HT1080 (cell line): Measurements from ENCODE around the gene KLF7. TPM values are rescaled to one million over a fixed set of nuclear protein-coding genes. Genes with fewer than 3 reads are reported as not detected.
A peak's percentile ranks its signal among the peaks of the same experiment; 100 is the strongest.

Experiments used
- DNase-seq: peaks from one replicate; pipeline ENCODE4 v3.0.0-alpha.2; 2015; ENCODE audit warnings: low read depth
- total RNA-seq: library from RNA; depleted of rRNA; stranded (reverse); fragments of >200 nt; shearing (Covaris generic); gene quantifications from 2 replicates; pipeline ENCODE4 v1.2.3, GENCODE V29; 2014

The KLF7 gene
- total RNA-seq, 1 experiment from 2014 or later: 28.9 TPM

GRCh38 chr2:207129821-207130220, 35.9 kb downstream of the KLF7 start:
- no peak for DNase-seq

- no peak for DNase-seq
These were observed 36.9 kb downstream of the KLF7 start for GRCh38 chr2:207128867-207129266.

- peak; percentile 63 for DNase-seq
These were observed 38.9 kb downstream of the KLF7 start for GRCh38 chr2:207126724-207127308.

- DNase-seq: no peak
These were observed 41.9 kb downstream of the KLF7 start for GRCh38 chr2:207123776-207124391.

- no peak for DNase-seq
These were observed 42.4 kb downstream of the KLF7 start for GRCh38 chr2:207123335-207123744.

GRCh38 chr2:207122651-207123334, 43.0 kb downstream of the KLF7 start:
- no peak for DNase-seq

GRCh38 chr2:207121784-207122183, 44.0 kb downstream of the KLF7 start:
- DNase-seq: peak; percentile 89

- DNase-seq: no peak
These were observed 46.7 kb downstream of the KLF7 start for GRCh38 chr2:207119048-207119447.

- DNase-seq: no peak
These were observed 48.1 kb downstream of the KLF7 start for GRCh38 chr2:207117668-207118067.

GRCh38 chr2:207115715-207116364, 49.9 kb downstream of the KLF7 start:
- no peak for DNase-seq

- no peak for DNase-seq
These were observed 52.3 kb downstream of the KLF7 start for GRCh38 chr2:207113414-207113813.

GRCh38 chr2:207112785-207113184, 53.0 kb downstream of the KLF7 start:
- no peak for DNase-seq

GRCh38 chr2:207112383-207112782, 53.4 kb downstream of the KLF7 start:
- no peak for DNase-seq

- no peak for DNase-seq
These were observed 54.0 kb downstream of the KLF7 start for GRCh38 chr2:207111757-207112156.

- no peak for DNase-seq
These were observed 55.0 kb downstream of the KLF7 start for GRCh38 chr2:207110715-207111114.

GRCh38 chr2:207110310-207110709, 55.4 kb downstream of the KLF7 start:
- DNase-seq: no peak

GRCh38 chr2:207109768-207110167, 56.0 kb downstream of the KLF7 start:
- DNase-seq: no peak

- no peak for DNase-seq
These were observed 57.3 kb downstream of the KLF7 start for GRCh38 chr2:207108440-207108839.

- no peak for DNase-seq
These were observed 58.2 kb downstream of the KLF7 start for GRCh38 chr2:207107551-207107950.

GRCh38 chr2:207107131-207107530, 58.6 kb downstream of the KLF7 start:
- no peak for DNase-seq

GRCh38 chr2:207103132-207103531, 62.6 kb downstream of the KLF7 start:
- no peak for DNase-seq

- no peak for DNase-seq
These were observed 63.8 kb downstream of the KLF7 start for GRCh38 chr2:207101984-207102383.
